Stimulated activated CD8-positive, alpha-beta memory T cell treated with anti-CD3 and anti-CD28 coated beads, Interleukin-4, amount 100 ng/mL, for 24 hours (primary cell): ENCODE results near the gene ZFX.
"Not testable (repeated sequence)": the region's sequence is repeated elsewhere in the genome, so short reads cannot be mapped to it uniquely, and the experiment has no call there.

Source experiments
- DNase-seq: peaks from one replicate; pipeline ENCODE4 v3.0.0-alpha.2; 2020; ENCODE audit warnings: low read depth

Gene ZFX

DNA sequence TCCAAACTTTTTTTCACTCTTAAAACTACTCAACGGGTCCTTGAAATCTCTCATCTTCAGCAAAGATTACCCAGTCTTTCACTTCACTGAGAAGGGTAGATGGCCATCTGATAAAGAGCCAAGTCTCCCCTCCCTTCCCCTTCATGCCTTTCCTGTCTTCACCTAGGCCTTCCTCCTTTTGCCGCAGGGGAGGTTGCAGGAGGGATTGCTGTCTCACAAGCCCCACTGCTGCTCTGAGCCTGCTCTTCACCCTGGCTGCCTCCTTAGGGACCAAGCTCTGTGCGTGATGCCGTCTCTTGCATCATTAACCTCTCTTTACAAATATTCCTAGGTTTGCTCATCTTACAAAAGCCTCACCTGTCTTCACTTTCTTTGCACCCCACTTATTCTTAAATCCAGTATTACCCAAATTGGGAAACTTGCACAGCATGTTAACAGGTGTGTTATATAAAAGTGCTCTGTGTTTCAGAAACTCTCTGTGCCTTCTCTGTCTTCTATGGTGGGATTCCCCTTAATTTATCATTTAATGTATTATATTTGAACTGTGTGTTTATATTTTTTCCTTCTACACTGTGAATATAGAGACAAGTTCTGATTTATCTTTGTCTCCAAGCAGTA lies 3.8 kb downstream of the ZFX start:
- no peak for DNase-seq

DNA sequence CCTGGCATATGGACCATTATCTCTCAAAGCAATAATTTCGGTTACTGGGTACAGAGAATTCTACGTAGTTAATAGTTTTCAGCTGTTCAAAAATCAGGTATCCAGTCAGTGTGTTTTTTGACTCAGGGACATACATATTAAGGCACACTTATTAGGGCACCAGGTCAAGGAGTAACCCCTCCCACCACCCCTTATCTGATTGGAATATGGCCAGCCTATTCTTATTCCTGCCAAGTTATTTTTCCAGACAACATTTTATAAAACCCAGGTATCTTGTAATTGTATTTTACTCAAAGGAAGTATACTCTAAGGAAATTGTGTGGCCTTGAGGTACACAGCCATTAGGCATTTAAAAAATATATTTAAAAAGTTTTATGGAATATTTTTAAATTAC lies 4.3 kb downstream of the ZFX start:
- DNase-seq, result no peak

DNA sequence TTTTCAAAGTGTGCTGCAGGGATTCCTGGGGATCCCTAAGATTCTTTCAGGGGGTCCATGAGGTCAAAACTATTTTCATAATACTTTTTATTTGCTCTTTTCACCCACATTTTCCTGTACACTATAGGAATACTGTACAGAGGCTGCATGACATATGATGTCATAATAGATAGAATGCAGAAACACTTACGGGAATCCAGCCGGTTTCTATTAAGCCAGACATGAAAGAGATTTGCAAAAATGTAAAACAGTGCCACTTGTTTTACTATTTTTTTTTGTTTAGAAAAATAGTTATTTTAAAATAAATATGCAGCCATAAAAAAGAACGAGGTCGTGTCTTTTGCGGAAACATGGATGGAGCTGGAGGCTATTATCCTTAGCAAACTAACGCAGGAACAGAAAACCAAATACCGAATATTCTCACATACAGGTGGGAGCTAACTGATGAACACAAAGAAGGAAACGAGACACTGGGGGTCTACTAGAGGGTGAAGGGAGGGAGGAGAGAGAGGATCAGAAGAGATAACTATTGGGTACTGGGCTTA lies 5.0 kb downstream of the ZFX start:
- DNase-seq, result no peak

DNA sequence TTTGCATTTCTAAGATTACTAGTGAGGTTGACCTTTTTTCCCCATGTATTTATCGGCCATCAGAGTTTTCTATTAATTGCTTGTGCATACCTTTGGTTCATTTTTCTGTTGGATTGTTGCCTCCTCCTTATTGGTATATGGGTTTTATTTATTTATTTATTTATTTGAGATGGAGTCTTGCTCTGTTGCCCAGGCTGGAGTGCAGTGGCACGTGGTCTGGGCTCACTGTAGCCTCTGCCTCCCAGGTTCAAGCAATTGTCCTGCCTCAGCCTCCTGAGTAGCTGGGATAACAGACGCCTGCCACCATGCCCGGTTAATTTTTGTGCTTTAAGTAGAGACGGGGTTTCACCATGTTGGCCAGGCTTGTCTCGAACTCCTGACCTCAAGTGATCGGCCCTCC lies 6.2 kb downstream of the ZFX start:
- not testable (repeated sequence) for DNase-seq

DNA sequence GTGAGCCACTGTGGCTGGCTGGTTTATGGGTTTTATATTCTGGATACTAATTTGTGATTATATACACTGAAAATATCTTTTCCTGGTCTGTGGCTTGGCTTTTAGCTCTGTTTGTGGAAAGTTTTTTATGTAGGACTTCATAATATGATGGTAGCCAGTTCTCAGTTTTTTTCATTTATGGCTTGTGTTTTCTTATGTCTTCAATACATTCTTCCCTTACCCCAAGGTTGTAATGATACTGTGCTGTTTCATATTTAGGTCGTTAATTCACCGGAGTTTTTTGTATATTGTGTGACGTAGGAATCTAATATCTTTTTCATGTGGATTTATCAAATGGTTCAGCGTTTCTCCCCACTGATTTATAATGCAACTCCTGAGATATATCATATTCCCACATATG lies 6.6 kb downstream of the ZFX start:
- DNase-seq, result no peak

DNA sequence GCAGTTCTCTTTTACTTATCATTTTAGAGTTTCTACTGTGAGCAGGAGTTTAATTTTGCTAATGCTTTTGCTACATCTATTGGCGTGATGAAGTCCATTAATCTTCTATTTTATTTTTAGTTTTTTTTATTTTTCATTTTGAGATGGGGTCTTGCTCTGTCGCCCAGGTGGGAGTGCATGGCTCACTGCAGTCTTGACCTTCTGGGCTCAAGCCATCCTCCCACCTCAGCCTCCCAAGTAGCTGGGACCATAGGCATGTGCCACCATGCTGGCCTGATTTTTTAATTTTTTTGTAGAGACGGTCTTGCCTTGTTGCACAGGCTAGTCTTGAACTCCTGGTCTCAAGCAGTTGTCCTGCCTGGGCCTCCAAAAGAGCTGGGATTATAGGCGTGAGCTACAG lies 9.4 kb downstream of the ZFX start:
- DNase-seq, result no peak

DNA sequence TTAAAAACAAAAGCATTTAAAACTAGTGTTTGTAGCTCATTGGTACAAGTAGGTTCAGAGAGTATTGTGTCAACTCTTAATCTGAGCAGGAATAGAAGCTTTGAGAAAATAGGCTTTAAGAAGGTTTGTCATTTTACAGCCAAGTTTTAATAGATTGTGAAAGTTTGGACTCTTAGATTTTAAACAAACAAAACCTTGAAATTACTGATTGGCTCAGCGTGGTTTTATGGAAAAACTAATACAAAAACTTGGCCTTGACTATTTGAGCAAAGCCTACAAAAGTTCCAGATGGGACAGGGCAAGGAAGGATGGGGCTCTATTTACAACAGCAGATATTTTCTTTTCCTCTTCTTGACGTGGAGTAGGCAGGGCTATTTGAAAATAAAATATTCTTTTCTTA lies 16.5 kb downstream of the ZFX start:
- DNase-seq, result no peak

DNA sequence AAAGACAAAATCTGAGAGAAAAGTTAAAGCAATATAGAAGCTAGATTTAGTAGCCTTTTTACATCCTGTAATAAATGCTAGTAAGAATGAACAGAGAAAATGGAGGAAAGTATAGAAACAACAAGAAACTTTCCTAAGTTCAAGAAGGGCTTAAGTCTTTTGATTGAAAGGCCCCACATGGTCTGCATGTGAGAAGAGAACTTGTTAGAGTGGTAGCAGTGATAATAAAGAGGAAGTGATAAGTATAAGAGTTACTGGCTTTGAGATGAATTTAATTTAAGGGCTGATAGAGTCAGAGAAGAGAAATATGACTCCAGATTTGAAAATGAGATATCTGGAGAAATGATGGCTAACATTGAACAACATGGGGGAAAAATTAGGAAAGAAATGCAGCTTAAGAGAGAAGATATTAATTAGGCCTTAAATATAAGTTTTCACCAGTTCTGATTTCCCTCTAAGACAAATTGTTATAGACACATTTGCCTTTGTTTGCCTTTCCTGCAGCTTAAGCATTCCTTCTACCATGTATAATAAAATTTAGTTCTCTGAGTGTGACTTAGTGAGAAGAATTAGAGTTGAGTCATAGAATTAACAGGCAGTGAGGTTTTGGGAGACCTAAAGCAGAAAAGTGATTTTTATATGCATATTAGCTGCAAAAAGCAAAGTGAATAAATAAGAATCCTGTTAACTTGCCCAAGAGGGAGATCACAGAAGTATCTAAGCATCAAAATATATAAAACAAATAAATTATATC lies 18.4 kb downstream of the ZFX start:
- DNase-seq, result no peak

DNA sequence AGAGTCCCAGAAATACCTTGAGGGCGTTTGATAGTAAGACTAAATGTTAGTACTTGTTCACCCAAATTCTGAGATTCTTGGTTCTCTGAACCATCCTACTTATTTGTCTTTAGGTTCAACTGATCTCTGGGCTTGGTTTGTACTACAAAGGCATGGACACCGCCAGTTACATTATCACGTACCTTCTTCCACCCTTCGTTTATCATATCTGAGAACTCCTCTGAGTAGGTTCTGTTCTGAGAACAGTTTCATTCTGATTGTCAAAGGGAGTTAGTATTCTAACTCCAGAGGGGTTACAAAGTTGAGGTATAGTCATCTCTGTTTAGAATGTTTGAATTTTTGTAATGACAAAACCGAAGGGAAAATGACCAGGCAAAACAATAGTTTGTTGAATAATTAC lies 19.3 kb downstream of the ZFX start:
- DNase-seq, result no peak

DNA sequence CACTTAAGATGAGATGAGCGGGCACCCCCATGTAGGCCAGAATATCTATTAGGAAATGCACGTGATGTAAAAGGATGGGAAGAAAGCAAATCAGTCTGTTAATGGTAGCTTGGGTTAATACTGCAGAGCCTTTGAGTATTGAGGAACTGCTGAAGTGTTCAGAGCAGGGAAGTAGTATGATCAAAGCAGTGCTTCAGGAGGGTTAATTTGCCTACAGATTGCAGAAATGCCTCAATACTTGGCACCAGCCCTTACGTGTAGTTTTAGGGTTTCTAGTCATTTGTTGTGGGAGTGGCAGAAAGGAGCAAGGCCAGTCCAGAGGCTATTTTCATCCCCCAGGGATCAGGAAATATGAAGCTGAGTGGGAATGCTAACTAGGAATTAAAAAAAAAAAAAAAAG lies 19.7 kb downstream of the ZFX start:
- DNase-seq, result no peak

DNA sequence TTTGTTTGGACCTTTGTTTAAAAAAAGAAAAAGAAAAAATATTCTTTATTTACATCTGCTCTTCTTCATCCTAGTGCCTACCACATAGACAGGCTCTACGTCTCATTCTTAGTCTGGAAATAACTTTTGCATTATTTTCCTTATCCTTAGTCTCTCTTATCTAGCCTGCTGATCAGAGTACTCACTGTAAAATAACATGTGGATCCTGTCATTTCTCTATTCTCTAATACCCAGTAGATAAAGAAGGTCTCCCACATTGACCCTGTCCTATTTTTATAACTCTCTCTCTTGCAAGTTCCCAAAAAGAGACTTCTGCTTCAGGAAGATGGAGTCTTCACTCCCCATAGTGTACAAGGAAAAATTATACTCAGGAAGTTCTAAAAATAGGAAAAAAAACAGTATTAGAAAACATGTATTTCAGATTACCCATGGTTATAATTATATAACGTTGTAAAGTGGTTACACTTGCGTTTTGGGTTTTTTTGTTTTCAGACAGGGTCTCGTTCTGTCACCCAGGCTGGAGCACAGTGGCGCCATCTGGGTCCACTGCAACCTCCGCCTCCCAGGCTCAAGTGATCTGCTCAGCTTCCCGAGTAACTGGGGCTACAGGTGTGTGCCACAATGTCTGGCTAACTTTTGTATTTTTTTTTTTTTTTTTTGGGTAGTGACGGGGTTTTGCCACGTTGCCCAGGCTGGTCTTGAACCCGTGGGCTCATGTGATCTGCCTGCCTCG lies 23.8 kb downstream of the ZFX start:
- DNase-seq, result no peak

DNA sequence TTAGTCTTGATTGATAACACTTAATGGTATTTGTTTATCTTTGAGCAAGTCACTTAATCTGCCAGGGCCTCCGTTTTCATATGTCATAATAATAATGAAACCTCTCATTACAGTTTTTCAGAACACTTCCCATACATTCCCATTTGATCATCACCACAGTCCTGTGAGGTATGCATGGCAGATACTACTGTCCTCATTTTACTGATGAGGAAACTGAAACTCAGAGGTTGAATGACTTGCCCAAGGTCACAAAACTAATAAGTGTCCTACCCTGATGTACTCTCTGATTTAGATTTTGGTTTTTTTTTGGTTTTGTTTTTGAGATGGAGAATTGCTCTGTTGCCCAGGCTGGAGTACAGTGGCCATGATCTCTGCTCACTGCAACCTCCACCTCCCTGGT lies 25.7 kb downstream of the ZFX start:
- DNase-seq, result no peak

DNA sequence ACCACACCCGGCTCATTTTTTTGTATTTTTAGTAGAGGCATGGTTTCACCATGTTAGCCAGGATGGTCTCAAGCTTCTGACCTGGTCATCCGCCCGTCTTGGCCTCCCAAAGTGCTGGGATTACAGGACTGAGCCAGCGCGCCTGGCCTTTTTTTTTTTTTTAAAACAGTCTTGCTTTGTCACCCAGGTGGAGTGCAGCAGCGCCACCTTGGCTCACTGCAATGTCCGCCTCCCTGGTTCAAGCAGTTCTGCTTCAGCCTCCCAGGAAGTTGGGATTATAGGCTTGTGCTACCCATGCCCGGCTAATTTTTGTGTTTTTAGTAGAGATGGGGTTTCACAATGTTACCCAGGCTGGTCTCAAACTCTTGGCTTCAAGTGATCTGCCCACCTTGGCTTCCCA lies 28.9 kb downstream of the ZFX start:
- DNase-seq, result no peak

DNA sequence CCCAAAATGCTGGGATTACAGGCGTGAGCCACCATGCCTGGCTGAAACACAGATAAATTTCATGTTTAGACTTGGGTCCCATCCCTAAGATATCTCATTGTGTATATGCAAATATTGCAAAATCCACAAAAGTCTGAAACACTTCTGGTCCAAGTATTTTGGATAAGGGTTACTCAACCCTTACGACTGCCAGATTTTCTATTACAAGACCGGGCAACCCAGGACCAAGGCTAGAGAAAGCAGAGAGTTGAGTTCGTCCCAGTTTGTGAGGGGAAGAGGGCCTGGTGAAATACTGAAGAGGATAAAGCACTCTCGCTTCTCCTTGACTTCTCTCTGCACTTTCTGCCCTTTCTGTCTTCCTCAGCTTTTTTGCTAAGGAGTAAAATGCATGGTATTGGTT lies 34.5 kb downstream of the ZFX start:
- no peak for DNase-seq

DNA sequence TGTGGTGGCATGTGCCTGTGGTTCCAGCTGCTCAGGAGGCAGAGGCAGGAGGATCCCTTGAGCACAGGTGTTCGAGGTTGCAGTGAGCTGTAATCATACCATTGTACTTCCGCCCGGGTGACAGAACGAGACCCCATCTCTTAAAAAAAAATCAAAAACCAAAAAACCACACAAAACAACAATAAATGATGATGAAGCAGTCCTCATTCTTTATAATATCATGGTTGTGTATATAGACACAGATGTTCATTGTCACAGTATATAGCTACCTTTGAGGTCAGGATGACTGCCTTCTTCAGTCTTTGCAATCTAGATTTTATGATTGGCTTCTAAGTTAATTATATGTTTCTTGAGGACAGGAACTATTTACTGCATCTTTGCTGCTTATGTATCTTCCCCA lies 37.0 kb downstream of the ZFX start:
- no peak for DNase-seq

DNA sequence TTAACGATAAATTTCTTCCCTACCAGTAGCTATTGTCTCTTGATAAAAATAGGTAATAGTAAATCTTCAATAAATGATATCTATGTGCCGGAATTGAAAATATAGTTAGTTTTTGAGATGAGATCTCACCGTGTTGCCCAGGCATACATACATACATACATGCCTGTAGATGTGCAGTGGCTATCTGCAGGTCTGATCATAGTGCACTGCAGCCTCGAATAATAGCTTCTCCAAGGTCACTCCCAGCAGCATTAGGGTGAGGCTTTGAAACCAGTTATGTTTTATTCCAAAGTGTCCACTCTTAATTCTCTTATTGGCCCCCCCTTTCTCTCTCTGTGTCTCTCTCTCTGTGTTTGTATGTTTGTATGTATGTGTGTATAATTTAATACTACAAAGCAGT lies 37.5 kb downstream of the ZFX start:
- DNase-seq, result no peak

DNA sequence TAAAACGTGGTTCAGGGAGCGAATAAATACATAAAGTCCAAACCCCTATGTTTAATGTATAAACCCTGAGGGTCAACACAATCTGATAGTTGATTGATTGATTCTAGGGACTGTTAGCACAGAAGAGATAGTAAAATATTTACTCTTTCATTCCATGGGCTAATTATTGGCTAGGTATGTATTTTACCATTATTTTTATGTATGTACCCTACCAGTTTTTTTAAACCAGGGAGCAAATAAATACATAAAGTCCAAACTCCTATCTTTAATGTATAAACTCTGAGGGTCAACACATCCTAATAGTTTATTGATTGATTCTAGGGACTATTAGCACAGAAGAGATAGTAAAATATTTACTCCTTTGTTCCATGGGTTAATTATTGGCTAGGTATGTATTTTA lies 40.0 kb downstream of the ZFX start:
- DNase-seq, result no peak

DNA sequence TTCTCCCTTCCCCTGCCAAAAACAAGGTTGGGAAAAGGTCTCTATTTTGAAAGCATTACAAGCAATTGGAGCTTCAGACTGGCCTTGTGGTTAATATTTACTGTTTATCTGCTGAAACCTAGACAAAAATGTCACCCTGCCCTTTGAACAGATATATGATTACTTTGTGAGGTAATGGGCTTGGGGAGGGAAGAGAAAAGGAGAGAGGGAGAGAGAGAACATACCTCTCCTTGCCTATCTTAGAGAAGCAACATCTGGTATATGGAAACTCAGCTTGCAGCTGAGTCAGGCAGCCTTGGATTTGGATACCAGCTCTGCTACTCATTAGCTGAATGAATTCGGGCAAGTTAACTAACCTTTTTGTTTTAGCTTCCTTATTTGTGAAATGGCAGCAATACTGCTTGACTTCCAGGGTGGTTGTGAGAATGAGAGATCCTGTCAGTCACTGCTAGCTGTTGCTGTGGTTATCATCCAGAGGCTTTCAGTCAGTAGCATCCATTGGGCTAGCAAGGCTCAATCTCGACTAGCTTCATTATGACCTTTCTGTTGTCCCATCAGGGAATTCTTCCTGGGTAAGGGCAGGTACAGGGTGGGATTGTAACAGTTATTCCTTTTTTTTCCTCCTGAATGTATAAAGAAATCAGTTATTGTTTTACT lies 41.1 kb downstream of the ZFX start:
- DNase-seq, result no peak

DNA sequence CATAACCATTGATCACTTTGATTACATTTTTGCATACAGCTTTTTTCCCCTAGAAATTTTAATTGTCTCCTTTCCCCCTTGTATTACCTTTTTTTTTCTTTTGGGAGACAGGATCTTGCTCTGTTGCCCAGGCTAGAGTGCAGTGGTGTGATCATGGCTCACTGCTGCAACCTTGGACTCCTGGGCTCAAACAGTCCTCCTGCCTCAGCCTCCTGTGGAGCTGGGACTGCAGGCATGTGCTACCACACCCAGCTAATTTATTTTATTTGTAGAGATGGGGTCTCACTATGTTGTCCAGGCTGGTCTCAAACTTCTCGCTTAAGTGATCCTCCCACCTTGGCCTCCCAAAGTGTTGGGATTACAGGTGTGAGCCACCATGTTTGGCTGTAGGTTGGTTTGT lies 47.0 kb downstream of the ZFX start:
- no peak for DNase-seq

DNA sequence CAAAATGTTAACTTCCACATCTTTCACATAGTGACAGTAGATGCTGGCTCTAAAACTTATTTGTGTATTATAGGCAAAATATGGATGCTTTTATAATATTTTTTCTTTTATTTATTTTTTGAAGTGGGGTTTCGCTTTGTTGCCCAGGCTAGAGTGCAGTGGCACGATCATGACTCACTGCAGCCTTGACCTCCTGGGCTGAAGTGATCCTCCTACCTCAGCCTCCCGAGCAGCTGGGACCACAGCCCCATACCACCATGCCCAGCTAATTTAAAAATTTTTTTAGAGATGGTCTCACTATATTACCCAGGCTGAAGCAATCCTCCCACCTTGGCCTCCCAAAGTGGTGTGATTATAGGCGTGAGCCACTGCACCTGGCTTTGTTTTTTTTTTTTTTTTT lies 48.6 kb downstream of the ZFX start:
- no peak for DNase-seq

DNA sequence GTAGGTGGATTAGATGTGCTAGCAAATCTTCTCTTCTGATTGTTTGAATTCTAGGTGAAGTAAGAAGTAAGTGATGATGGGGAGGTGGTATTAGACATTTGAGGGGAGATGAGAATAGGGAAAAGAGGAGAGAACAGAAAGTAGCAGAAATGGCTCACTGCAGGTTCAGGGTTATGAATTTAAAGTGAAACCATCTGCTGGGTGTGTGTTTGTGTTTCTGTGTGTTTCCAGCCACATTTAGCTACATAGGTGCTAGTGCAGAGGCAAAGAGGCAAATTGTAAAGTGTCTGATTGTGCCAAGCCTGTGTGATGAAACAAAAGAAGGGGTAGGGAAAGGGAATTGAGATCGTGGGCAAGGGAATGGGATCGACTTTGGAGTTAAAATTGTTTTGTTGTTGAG lies 50.6 kb downstream of the ZFX start:
- no peak for DNase-seq

DNA sequence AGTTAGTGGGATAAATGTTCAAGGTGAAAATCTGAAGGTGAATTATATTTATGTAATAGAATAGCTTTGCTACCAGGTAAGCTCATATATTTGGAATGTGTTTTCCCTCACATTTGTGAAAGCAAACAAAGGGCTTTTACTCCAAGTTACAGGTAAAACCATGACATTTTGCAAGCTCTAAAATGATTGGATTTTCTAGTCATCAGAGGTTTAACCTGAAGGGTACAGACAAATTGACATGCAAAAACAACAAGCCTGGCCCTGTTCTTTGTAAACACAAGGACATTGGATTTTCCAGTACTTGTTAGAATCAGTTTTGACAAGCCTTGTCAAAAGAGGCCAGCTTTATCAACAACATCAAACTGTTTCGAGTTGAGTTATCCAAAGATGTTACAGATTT lies 51.7 kb downstream of the ZFX start:
- DNase-seq, result no peak
